Erythroblast (primary cell): ENCODE results near the gene RNU2-63P.
"Not testable (repeated sequence)": the region's sequence is repeated elsewhere in the genome, so short reads cannot be mapped to it uniquely, and the experiment has no call there.

Experiments used
- GATA1 ChIP-seq: IDR thresholded peaks from 2 replicates; pipeline ENCODE4 v1.6.1; 2011; ENCODE audit warnings: low read depth, mild to moderate bottlenecking, control low read depth, low read length, moderate library complexity
- POLR2A ChIP-seq: IDR thresholded peaks from 2 replicates; pipeline ENCODE4 v1.6.1; 2011; ENCODE audit warnings: mild to moderate bottlenecking, low read length

- TF ChIP-seq POLR2A, GATA1: not testable (repeated sequence)
Observed at GRCh38 chr2:87985902-87986301, 30.4 kb downstream of the RNU2-63P start.
